Measurements from ENCODE around the gene RBM38.

The RBM38 gene

DNA sequence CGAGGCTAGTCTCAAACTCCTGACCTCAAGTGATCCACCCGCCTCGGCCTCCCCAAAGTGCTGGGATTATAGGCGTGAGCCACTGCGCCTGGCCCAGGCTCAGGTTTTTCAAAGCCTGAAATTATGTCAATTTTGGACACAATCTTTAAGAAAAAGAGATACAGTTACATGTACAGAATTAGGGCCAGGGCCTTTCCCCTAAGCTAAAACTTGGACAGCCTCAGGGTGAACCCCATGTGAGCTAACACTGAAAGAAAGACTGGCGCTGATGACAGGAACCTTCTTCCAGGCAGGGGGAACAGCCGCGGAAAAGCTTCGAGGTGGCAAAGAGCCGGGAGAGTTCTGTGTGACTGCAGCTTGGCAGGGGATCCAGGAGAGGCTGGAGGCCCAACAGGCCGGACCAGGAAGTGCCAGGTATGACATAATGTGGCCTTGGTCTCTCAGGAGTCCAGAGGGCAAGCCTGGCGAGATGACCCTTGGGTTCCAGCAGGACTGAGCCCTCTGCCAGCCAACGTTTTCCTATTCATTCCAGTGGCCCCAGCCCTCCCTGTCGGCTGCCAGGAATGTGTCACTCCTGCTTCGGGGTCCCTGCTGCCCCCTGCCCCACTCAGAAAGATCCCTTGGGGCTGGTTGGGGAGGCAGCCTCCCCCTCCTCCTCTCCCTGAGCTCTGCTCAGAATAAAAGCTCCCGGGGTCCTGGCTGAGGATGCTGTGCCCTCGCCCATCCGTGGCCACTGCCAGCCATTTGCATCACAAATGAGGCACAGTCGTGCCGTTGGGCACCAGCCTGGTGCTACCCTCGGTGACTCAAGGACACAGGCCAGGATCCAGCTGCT lies 37.3 kb downstream of the RBM38 start:
- no peak overlapping the region for H3K4me3 ChIP-seq (ENCODE audit: low read depth, low read length)
- H3K9me3 ChIP-seq (ENCODE audit: control insufficient read depth, insufficient read depth, low read depth, low read length): no peaks in the 10 kb centered on the region
- no peaks in the 10 kb centered on the region for H3K36me3 ChIP-seq (ENCODE audit: control insufficient read depth in 2 of 2, insufficient read depth in 1 of 2, low read length in 2 of 2)
- H3K27ac ChIP-seq (ENCODE audit: extremely low read depth, low read depth, low read length): no peak overlapping the region
- H3K4me1 ChIP-seq (ENCODE audit: control insufficient read depth, insufficient read depth, low read length): no peaks in the 10 kb centered on the region
- TF ChIP-seq GLIS1 (tag by site-specific recombination; IDR thresholded peaks at IDR 0.05) (peak; percentile 45; the same call in 1 of the 2 replicates), ZNF324 (tag by site-specific recombination; IDR thresholded peaks at IDR 0.05) (no peak)
- ChIA-PET CTCF (interaction anchor here (0.6 to 0.8 kb wide), 2 partner anchors 67 to 163 kb away, joined by 3 read pairs; no protein-coding TSS in a partner anchor), POLR2A (interaction anchor here (0.6 kb wide), 1 partner anchor 17 kb away, joined by 3 read pairs; no protein-coding TSS in a partner anchor)

DNA sequence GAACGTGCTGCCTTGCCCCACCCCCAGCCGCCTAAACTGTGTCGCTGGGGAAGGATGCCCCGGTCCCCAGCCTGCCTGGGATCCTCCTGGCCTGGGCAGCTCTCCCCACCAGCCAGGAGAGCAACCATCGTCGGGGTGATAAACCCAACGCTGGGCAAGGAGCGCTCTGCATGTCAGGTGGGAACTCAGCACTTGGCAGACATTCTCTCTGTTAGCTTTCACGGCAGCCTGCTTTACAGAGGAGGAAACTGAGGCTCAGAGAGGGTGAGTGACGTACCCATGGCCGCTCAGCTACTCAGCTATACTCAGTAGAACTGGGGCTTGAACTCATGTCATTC lies 37.9 kb downstream of the RBM38 start:
- TF ChIP-seq ZNF76 (tag by site-specific recombination; IDR thresholded peaks at IDR 0.05; ENCODE audit: borderline replicate concordance, low read depth) (no peak), ZNF830 (tag by site-specific recombination; IDR thresholded peaks at IDR 0.05; ENCODE audit: low read depth) (no peak), ZNF596 (tag by site-specific recombination; IDR thresholded peaks at IDR 0.05) (no peak), REST (tag by site-specific recombination; IDR thresholded peaks at IDR 0.05) (no peak), ZNF138 (tag by site-specific recombination; IDR thresholded peaks at IDR 0.05; ENCODE audit: borderline replicate concordance) (no peak), ZNF350 (tag by site-specific recombination; IDR thresholded peaks at IDR 0.05) (no peak), ZNF423 (tag by site-specific recombination; IDR thresholded peaks at IDR 0.05) (no peak)
- TF ChIP-seq, protein P1, sequence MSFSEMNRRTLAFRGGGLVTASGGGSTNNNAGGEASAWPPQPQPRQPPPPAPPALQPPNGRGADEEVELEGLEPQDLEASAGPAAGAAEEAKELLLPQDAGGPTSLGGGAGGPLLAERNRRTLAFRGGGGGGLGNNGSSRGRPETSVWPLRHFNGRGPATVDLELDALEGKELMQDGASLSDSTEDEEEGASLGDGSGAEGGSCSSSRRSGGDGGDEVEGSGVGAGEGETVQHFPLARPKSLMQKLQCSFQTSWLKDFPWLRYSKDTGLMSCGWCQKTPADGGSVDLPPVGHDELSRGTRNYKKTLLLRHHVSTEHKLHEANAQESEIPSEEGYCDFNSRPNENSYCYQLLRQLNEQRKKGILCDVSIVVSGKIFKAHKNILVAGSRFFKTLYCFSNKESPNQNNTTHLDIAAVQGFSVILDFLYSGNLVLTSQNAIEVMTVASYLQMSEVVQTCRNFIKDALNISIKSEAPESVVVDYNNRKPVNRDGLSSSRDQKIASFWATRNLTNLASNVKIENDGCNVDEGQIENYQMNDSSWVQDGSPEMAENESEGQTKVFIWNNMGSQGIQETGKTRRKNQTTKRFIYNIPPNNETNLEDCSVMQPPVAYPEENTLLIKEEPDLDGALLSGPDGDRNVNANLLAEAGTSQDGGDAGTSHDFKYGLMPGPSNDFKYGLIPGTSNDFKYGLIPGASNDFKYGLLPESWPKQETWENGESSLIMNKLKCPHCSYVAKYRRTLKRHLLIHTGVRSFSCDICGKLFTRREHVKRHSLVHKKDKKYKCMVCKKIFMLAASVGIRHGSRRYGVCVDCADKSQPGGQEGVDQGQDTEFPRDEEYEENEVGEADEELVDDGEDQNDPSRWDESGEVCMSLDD (tag by site-specific recombination; IDR thresholded peaks at IDR 0.05): no peak
- no peaks in the 10 kb centered on the region for H3K4me1 ChIP-seq (ENCODE audit: control insufficient read depth, insufficient read depth, low read length)
- CTCF ChIA-PET: no interaction called here
- H3K27ac ChIP-seq (ENCODE audit: extremely low read depth, low read depth, low read length): no peak overlapping the region
- no peak overlapping the region for H3K4me3 ChIP-seq (ENCODE audit: low read depth, low read length)
- H3K9me3 ChIP-seq (ENCODE audit: control insufficient read depth, insufficient read depth, low read depth, low read length): no peaks in the 10 kb centered on the region
- H3K36me3 ChIP-seq (ENCODE audit: control insufficient read depth in 2 of 2, insufficient read depth in 1 of 2, low read length in 2 of 2): no peaks in the 10 kb centered on the region
- POLR2A ChIA-PET: no interaction called here

GRCh38 chr20:57429580-57430200 lies 38.5 kb downstream of the RBM38 start:
- CTCF ChIA-PET: no interaction called here
- H3K4me1 ChIP-seq (ENCODE audit: control insufficient read depth, insufficient read depth, low read length): no peaks in the 10 kb centered on the region
- no peaks in the 10 kb centered on the region for H3K9me3 ChIP-seq (ENCODE audit: control insufficient read depth, insufficient read depth, low read depth, low read length)
- TF ChIP-seq ZNF341 (tag by site-specific recombination; IDR thresholded peaks at IDR 0.05; ENCODE audit: low read depth) (no peak), ZNF777 (tag by site-specific recombination; IDR thresholded peaks at IDR 0.05; ENCODE audit: borderline replicate concordance) (no peak), ZNF174 (tag by site-specific recombination; IDR thresholded peaks at IDR 0.05) (no peak), ZNF701 (tag by site-specific recombination; IDR thresholded peaks at IDR 0.05) (no peak), HOXC10 (CRISPR knock-in tag; IDR thresholded peaks at IDR 0.05) (no peak), ZNF571 (tag by site-specific recombination; IDR thresholded peaks at IDR 0.05) (no peak)
- TF ChIP-seq, protein P2, sequence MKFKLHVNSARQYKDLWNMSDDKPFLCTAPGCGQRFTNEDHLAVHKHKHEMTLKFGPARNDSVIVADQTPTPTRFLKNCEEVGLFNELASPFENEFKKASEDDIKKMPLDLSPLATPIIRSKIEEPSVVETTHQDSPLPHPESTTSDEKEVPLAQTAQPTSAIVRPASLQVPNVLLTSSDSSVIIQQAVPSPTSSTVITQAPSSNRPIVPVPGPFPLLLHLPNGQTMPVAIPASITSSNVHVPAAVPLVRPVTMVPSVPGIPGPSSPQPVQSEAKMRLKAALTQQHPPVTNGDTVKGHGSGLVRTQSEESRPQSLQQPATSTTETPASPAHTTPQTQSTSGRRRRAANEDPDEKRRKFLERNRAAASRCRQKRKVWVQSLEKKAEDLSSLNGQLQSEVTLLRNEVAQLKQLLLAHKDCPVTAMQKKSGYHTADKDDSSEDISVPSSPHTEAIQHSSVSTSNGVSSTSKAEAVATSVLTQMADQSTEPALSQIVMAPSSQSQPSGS (tag by site-specific recombination; IDR thresholded peaks at IDR 0.05; ENCODE audit: low read depth): no peak
- no peak overlapping the region for H3K4me3 ChIP-seq (ENCODE audit: low read depth, low read length)
- POLR2A ChIA-PET: no interaction called here
- H3K36me3 ChIP-seq (ENCODE audit: control insufficient read depth in 2 of 2, insufficient read depth in 1 of 2, low read length in 2 of 2): no peaks in the 10 kb centered on the region
- no peak overlapping the region for H3K27ac ChIP-seq (ENCODE audit: extremely low read depth, low read depth, low read length)
